PC-9 (cell line): ENCODE measurements around the gene PDPK1.

Experiments used
- EZH2 ChIP-seq: fragments of 200-600 bp; sonication (generic); IDR thresholded peaks from 2 replicates; pipeline ENCODE4 v1.8.0; 2017; ENCODE audit warnings: antibody characterized with exemption, low read depth
- TF ChIP-seq, protein P1 (sequence below): fragments of 200-600 bp; sonication (generic); conservative IDR thresholded peaks from 2 replicates; pipeline ENCODE4 v1.6.1; 2017; ENCODE audit warnings: mixed run types, antibody characterized with exemption, mild to moderate bottlenecking, moderate library complexity

DNA sequence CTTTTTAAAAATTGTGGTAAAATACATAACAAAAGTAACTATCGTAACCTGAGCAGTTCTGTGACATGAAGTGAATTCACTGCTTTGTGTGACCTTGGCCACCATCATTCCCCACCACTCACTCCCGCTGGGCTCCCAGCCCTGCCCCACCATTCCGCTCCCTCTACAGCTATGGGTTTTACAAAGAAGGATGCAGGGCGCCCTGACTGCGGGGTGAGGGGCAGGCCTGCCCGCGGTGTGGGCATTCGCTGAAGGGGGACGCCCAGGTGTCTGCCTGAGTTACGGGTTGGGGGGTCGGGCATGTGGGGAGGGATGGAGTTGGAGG, 6.5 kb upstream of the PDPK1 start, which contains the start of gene CEMP1:
- TF ChIP-seq, protein P1, sequence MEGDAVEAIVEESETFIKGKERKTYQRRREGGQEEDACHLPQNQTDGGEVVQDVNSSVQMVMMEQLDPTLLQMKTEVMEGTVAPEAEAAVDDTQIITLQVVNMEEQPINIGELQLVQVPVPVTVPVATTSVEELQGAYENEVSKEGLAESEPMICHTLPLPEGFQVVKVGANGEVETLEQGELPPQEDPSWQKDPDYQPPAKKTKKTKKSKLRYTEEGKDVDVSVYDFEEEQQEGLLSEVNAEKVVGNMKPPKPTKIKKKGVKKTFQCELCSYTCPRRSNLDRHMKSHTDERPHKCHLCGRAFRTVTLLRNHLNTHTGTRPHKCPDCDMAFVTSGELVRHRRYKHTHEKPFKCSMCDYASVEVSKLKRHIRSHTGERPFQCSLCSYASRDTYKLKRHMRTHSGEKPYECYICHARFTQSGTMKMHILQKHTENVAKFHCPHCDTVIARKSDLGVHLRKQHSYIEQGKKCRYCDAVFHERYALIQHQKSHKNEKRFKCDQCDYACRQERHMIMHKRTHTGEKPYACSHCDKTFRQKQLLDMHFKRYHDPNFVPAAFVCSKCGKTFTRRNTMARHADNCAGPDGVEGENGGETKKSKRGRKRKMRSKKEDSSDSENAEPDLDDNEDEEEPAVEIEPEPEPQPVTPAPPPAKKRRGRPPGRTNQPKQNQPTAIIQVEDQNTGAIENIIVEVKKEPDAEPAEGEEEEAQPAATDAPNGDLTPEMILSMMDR: no peak
- no peak for TF ChIP-seq EZH2
